ENCODE results near the gene RPP21.
A peak's percentile ranks its signal among the peaks of the same experiment; 100 is the strongest.

Gene RPP21

DNA sequence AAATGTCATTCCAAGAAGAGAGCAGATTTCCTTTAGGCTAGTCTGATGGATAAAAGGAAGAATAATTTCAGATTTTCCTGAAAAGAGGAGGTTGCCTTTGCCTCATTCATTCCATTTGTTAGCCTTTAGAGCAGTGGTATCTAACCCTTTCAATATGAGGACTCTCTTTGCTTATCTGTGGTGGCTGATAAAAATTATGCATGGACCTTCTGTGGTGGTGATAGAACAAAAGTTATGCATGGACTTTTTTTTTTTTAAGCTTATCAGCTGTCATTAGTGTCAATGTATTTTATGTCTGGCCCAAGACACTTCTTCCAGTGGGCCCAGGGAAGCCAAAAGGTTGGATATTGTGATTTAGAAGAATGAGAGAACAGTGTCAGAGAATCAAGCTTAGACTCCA is 16.6 kb upstream of the RPP21 start:
- no peak for DNase-seq (ENCODE audit: extremely low read depth in 1 of 2, low read depth in 1 of 2)

- DNase-seq (ENCODE audit: extremely low read depth in 1 of 2, low read depth in 1 of 2): no peak
These were observed 15.6 kb upstream of the RPP21 start for GRCh38 chr6:30329331-30329730.

GRCh38 chr6:30331981-30332380 is 13.0 kb upstream of the RPP21 start:
- DNase-seq (ENCODE audit: extremely low read depth in 1 of 2, low read depth in 1 of 2): no peak

DNA sequence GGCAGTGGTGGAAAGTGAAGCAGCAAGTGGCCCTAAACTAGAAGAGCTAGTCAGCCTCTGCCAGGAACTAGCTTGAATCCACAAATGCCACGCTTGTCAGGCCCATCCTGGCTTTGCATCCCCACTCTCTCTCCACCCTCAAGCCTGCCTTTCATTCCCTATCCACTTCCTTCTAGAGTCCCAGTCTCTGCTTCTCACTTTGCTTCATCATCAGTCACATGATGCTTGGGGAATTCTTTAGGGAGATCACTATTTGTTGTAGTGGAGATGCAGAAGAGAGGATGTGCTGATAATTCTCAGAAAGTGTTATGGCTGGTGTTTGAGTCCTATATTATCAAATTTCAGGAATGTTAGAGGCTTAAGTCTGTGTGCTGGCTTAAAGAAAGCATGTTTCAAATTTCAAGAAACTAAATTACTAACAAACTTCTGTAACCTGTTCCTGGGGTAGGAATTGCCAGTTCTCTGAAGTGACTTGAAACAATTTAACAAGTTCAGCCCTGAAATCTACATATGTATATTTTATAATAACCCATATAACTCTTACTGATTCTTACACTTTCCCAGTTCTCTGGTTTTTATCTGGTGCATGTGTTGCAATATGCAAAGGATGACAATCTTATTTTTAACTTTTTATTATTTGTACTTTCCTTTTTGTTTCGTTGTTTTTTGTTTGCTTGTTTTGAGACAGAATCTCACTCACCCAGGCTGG is 10.7 kb upstream of the RPP21 start:
- no peak for DNase-seq (ENCODE audit: extremely low read depth in 1 of 2, low read depth in 1 of 2)

GRCh38 chr6:30340589-30341054 is 4.3 kb upstream of the RPP21 start:
- no peak for DNase-seq (ENCODE audit: extremely low read depth in 1 of 2, low read depth in 1 of 2)

DNA sequence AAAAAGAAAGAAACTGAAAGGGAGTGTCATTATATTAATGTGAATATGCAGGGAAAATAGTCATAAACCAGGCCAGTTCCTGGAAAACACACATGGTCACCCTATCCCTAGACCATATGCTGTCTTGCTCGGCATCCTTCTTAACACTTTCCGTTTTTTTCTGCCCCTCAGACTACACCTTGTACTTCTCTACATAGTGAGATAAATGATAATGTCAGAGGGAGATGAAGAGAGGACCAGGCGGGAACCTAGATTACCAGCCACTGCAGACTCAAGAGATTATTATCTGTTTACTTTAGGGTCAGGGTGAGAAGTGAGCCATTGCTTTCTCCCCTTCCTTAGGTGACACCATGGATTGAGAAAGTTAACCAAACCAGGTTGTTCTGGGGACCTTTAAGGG is 3.7 kb upstream of the RPP21 start:
- DNase-seq (ENCODE audit: extremely low read depth in 1 of 2, low read depth in 1 of 2): no peak

DNA sequence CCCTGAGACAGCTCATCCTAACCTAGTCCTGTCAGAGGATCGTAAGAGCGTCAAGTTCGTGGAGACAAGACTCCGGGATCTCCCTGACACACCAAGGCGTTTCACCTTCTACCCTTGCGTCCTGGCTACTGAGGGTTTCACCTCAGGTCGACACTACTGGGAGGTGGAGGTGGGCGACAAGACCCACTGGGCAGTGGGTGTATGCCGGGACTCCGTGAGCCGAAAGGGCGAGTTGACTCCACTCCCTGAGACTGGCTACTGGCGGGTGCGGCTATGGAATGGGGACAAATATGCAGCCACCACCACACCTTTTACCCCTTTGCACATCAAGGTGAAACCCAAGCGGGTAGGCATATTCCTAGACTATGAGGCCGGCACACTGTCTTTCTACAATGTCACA is 3.2 kb upstream of the RPP21 start:
- DNase-seq (ENCODE audit: extremely low read depth in 1 of 2, low read depth in 1 of 2): no peak

GRCh38 chr6:30344191-30344867 is 627 bp upstream of the RPP21 start:
- DNase-seq (ENCODE audit: extremely low read depth in 1 of 2, low read depth in 1 of 2): no peak

DNA sequence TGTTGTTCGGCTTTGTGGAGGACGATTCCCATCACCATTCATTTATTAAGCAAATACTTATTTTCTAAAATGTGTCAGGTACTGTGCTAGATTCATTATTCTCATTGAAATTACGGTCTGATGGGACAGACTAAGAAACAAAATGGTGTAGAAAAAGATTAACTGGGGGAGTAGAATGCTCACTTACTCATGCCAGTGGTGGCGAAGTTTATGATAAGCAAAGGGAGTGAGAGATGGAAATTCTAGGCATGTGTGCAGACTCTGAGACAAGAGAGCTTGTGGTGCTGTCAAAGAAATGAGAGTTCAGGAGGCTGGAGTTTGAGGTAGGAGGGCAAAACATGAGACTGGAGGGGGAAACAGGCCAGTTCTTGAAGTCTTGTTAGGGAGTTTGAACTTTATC is 896 bp downstream of the RPP21 start:
- DNase-seq (ENCODE audit: extremely low read depth in 1 of 2, low read depth in 1 of 2): no peak

GRCh38 chr6:30348957-30349356 is 4.0 kb downstream of the RPP21 start:
- no peak for DNase-seq (ENCODE audit: extremely low read depth in 1 of 2, low read depth in 1 of 2)

DNA sequence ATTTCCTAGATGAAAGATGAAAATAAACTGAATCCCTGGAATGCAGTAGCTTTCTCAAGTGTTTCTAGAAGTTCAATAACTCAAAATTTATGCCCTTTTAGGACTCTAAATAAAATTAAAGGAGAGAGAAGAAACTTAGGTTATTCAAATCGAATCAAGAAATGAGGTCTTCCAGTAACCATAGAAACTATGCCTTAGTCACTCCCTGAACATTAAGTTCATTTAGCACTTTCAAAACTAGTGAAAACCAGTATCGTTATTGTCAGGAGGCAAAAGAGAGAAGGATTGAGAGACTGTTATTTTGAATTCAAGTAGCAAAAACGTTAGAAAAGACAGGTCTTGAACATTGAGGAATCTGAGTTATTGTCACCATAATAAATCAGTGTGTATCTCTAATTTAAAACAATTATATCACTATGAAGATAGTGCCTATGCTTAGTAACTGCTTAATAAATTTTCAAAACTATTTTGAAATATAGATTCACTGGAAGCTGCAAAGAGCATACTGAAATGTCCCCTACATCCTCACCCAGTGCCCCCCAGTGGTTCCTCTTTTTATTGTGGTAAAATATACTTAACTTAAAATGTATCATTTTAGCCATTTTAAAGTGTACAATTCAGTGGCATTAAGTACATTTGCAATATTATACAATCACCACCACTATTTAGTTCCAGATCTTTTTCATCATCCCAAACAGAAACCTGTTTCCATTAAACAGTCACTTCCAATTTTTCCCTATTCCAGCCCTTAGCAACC is 4.6 kb downstream of the RPP21 start:
- no peak for DNase-seq (ENCODE audit: extremely low read depth in 1 of 2, low read depth in 1 of 2)

DNA sequence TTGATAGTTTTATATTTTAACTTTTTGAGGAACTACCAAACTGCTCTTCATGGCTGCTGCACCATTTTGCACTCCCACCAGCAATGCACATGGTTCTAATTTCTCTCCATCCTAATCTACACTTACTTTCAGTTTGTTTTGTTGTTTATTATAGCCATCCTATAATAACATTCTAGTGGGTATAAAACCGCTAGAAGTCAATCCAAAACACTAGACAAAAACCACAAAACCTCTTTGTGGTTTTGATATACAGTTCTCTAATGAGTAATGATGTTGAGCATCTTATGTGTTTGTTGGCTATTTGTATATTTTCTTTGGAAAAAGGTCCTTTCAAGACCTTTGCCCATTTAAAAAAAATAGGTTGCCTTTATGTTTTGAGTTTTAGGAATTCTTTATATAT is 5.6 kb downstream of the RPP21 start:
- DNase-seq (ENCODE audit: extremely low read depth in 1 of 2, low read depth in 1 of 2): no peak

- DNase-seq (ENCODE audit: extremely low read depth in 1 of 2, low read depth in 1 of 2): no peak
These were observed 7.6 kb downstream of the RPP21 start for GRCh38 chr6:30352550-30352949.

GRCh38 chr6:30355281-30355680 is 10.3 kb downstream of the RPP21 start:
- no peak for DNase-seq (ENCODE audit: extremely low read depth in 1 of 2, low read depth in 1 of 2)

GRCh38 chr6:30356536-30356935 is 11.6 kb downstream of the RPP21 start:
- no peak for DNase-seq (ENCODE audit: extremely low read depth in 1 of 2, low read depth in 1 of 2)

DNA sequence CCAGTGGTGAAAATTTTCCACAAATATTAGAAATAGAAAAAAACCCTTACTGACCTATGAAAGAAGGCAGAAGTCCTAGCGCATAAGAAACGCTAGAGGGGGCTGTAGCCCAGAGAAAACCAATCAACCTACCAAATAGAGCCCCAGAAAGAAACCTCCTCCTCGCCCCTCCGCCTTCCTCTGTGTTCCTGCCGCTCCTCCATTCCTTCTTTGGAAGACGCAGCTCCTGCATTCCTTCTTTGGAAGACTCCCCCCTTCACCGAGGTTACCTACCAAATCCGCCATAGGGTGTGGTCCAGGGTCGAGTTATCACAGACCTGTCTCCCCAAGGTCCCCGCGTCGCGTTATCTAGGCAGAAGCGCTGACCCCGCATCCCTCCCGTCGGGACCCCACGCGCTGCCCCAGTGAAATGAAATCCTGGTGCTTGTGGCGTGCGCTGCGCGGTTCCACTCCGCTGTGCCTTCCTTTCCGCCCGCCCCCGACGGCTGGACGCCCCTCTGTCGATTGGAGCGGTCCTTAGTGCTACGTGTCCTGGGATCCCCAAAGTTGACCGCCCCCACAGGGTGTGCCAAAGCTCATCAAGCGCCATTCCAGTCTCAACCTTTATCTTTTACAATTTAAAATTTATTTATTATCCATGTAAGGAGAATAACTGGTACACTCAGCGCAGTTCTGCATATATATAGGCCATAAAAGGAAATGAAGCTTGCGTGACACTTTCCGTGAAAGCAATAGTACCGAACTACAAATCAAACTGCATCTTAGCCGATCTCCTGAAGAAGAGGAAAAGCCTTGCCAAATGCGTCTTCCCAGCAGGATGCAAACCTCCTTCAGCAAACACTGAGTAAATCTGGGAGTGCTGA is 13.0 kb downstream of the RPP21 start:
- peak in 1 of 2 donors; percentile 24 for DNase-seq (ENCODE audit: extremely low read depth in 1 of 2, low read depth in 1 of 2)

GRCh38 chr6:30359276-30359675 is 14.3 kb downstream of the RPP21 start:
- DNase-seq (ENCODE audit: extremely low read depth in 1 of 2, low read depth in 1 of 2): no peak

DNA sequence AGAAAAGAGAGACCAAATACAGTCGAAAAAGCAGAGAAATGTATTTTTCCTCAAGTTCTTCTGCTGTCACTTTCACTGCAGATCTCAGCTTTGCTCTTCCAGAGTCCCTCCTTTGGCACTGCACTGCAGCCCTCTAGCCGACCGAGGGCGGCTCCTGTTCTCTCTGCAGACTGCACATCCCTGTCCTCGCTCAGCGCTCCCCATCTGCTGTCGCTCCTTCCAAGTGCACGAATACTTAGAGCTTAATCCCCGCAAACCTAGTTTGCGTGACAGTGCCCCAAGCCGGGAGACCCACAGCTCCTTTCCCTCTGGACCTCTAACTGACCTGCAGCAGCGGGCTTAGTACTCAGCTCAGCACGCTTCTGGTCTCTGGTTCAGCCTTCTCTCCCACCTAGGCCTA is 15.2 kb downstream of the RPP21 start:
- DNase-seq (ENCODE audit: extremely low read depth in 1 of 2, low read depth in 1 of 2): no peak

GRCh38 chr6:30361661-30362060 is 16.7 kb downstream of the RPP21 start:
- no peak for DNase-seq (ENCODE audit: extremely low read depth in 1 of 2, low read depth in 1 of 2)

GRCh38 chr6:30363459-30363858 is 18.5 kb downstream of the RPP21 start:
- DNase-seq (ENCODE audit: extremely low read depth in 1 of 2, low read depth in 1 of 2): no peak

DNA sequence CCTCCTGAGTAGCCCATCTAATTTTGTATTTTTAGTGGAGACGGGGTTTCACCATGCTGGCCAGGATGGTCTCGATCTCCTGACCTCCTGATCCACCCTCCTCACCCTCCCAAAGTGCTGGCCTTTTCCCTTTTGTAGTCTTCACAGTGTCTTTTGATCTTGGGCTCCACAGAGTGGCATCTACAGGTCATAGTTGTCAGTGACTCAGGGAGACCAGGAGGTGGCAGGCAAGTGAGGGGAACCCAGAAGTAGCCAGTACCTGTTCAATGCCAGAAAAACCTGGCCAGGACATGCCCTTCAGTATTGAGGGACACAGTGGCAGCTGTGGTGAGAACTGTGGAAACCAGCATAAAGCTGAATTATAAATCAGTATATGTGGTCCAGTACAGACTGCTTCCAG is 19.6 kb downstream of the RPP21 start:
- DNase-seq (ENCODE audit: extremely low read depth in 1 of 2, low read depth in 1 of 2): no peak
